ENCODE measurements around the gene PITX1. TPM values are rescaled to one million over a fixed set of nuclear protein-coding genes. Genes with fewer than 3 reads are reported as not detected.

Gene PITX1
- total and polyA plus RNA-seq, 7 donors: 13.6 to 103 (median 42.7) TPM

DNA sequence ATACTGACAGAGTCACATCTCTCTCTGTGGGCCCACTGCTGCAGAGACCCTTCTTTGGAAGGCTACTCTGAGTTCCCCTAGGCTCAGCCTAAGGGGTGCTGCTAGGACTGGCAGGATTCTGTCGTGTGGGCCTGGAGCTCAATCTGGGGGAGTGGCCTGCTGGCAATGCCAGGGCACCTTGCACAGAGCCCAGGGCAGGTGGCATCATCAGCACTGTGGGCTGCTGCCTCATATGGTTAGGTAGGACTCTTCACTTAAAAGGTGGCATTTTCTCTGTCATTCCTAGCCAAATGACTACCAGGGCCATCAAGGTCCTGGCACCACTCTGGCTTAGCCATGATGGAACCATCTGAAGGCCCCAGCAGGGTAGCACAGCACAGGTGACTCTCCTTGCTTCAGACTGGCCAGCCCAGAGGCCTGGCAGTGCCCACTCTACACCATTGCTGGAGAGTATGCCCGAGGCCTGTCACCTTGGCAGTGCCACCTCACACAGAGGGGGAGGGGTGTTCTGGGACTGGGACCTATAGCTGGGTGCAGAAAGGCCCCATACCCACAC is 21.9 kb downstream of the PITX1 start:
- H3K4me1 ChIP-seq: no peaks in the 10 kb centered on the region
- TF ChIP-seq, protein P1, sequence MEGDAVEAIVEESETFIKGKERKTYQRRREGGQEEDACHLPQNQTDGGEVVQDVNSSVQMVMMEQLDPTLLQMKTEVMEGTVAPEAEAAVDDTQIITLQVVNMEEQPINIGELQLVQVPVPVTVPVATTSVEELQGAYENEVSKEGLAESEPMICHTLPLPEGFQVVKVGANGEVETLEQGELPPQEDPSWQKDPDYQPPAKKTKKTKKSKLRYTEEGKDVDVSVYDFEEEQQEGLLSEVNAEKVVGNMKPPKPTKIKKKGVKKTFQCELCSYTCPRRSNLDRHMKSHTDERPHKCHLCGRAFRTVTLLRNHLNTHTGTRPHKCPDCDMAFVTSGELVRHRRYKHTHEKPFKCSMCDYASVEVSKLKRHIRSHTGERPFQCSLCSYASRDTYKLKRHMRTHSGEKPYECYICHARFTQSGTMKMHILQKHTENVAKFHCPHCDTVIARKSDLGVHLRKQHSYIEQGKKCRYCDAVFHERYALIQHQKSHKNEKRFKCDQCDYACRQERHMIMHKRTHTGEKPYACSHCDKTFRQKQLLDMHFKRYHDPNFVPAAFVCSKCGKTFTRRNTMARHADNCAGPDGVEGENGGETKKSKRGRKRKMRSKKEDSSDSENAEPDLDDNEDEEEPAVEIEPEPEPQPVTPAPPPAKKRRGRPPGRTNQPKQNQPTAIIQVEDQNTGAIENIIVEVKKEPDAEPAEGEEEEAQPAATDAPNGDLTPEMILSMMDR (IDR thresholded peaks at IDR 0.05): no peak
- ATAC-seq (no peak), DNase-seq (no peak)
- H3K36me3 ChIP-seq (ENCODE audit: insufficient read depth in 1 of 2, low read depth in 1 of 2): no peaks in the 10 kb centered on the region
- no peaks in the 10 kb centered on the region for H3K9me3 ChIP-seq
- intact Hi-C loops (cut with DNase I): loop anchor here in 1 of 2 donors (10.0 kb wide), 2 partner anchors 183 to 323 kb away; no protein-coding TSS in a partner anchor
- no peak overlapping the region for H3K27ac ChIP-seq
- no peak overlapping the region for H3K4me3 ChIP-seq
- 76 to 93% (median 77%) methylated on average over 2 of the region's 2 CpGs for WGBS, 3 donors
- no peaks in the 10 kb centered on the region for H3K27me3 ChIP-seq (ENCODE audit: insufficient read depth in 3 of 3, low read length in 2 of 3)

DNA sequence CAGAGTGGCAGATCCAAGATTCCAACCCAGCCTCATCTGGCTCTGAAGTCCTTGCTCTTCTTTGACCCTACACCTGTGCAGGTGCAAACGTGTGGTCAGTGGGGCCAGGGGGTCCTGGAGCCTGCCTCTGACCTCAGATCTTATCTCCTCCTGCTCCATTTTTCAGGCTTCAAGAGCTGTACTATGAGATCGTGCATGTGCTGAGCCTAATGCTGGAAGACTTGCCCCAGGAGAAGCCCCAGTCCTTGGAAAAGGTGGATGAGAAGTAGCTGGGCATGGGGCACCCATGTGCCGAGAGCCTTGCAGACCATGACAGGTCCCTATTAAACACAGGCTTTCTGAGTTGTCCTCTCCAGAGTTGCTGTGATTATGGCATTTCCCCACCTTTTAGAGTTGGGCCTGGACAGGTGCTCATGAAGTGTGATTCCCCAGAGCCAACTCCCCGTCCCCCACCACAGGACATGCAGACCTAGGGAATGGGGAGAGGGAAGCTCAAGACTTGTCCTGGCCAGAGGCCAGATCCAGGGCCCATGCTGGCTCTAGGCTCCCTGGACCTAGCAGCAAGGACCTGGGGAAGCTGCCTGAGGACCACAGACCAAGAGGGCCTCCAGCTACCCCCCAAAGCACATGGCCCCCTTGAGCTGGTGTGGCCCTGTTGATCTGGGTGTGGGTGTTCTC is 22.5 kb downstream of the PITX1 start:
- no peak overlapping the region for H3K27ac ChIP-seq
- intact Hi-C loops (cut with DNase I): loop anchor here in 1 of 2 donors (10.0 kb wide), 2 partner anchors 183 to 323 kb away; no protein-coding TSS in a partner anchor
- H3K27me3 ChIP-seq (ENCODE audit: insufficient read depth in 3 of 3, low read length in 2 of 3): no peaks in the 10 kb centered on the region
- ATAC-seq (no peak), DNase-seq (no peak)
- H3K36me3 ChIP-seq (ENCODE audit: insufficient read depth in 1 of 2, low read depth in 1 of 2): no peaks in the 10 kb centered on the region
- H3K4me3 ChIP-seq: no peak overlapping the region
- H3K4me1 ChIP-seq: no peaks in the 10 kb centered on the region
- no peaks in the 10 kb centered on the region for H3K9me3 ChIP-seq
- 85 to 96% (median 96%) methylated on average over 4 of the region's 4 CpGs for WGBS, 3 donors
- TF ChIP-seq, protein P1 (IDR thresholded peaks at IDR 0.05): no peak

DNA sequence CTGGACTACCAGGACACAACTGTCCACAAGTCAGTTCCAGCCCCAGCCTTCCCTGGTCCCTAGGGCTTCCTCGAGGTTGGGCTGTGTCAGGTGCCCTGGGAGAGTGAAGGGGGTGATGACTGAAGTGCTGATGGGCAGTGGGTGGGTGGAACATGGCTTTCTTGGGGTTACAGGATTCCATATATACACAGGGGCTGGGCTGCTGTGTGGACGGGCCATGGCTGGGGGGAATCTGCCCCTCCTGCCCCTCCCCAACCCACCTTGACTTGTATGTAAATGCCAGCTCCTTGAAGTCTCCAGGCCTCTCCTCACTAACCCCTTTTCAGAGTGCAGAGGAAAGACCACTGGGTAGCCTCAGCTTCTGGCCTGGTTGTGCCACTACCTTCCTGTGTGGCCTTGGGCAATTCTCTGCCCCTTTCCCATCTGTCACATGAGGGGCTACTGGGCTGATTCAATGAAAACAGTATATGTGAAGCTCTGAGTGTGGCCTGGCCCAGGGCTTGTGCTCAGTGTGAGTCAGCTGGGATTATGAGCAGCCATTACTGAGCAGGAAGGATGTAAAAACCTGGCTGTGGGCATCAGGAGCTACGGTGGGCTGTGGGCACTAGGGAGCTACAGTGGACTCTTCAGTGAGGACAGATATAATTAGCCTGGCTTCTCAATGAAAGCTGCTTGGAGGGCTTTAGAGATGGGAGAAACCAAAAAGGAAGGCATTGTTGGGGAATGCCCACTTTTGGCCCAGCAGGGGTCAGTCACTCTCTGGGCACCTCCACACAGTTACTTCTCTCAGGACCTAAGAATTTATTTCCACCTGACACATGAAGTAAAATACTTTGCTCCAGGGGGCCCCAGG is 23.3 kb downstream of the PITX1 start:
- no peaks in the 10 kb centered on the region for H3K36me3 ChIP-seq (ENCODE audit: insufficient read depth in 1 of 2, low read depth in 1 of 2)
- H3K27me3 ChIP-seq (ENCODE audit: insufficient read depth in 3 of 3, low read length in 2 of 3): no peaks in the 10 kb centered on the region
- TF ChIP-seq, protein P1 (IDR thresholded peaks at IDR 0.05): peak; percentile 14
- no peak for DNase-seq
- intact Hi-C loops (cut with DNase I): loop anchor here in 1 of 2 donors (10.0 kb wide), 2 partner anchors 184 to 324 kb away; no protein-coding TSS in a partner anchor
- H3K4me1 ChIP-seq: no peaks in the 10 kb centered on the region
- no peak overlapping the region for H3K27ac ChIP-seq
- WGBS, 3 donors: 77 to 90% (median 88%) methylated on average over 3 of the region's 3 CpGs
- H3K4me3 ChIP-seq: no peak overlapping the region
- ATAC-seq: peak in 1 of 4 donors; percentile 34
- no peaks in the 10 kb centered on the region for H3K9me3 ChIP-seq

DNA sequence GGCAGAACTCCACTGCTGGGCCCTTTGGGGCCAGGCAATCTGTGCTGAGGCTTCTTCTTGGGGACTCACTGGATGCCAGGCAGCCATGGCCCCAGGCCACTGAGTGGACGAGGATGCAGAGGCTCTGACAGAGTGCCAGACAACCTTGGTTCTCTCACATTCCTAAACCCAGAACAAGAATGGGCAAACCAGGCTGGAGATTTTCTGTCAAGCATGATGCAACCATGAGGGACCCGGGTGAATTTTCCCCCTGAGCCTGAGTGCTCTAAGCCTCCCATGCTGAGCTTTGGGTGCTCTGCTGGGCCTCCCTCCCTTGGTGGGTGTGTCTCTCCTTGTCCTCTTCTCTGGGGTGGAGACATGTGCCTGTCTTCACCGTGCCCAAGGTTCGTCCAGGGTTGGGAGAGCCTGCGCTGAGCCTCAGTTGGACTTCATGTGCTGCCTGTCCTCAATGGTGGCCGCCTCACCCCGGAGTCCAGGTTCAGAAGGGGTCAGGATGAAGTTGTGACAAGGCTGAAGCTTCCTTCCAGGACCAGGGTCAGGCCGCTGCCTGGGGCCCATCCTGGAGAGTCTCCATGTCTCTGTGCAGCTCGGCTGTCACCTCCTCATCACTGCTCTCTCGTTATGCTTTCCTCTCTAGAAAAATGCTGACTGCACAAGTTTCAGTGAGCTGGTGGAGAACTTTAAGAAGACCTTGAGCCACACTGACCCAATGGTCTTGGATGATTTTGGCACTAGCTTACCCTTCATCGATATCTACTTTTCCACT is 24.1 kb downstream of the PITX1 start:
- H3K27ac ChIP-seq: no peak overlapping the region
- intact Hi-C loops (cut with DNase I): loop anchor here in 1 of 2 donors (10.0 kb wide), 2 partner anchors 185 to 325 kb away; no protein-coding TSS in a partner anchor
- H3K4me3 ChIP-seq: no peak overlapping the region
- TF ChIP-seq, protein P1 (IDR thresholded peaks at IDR 0.05): no peak
- 88 to 92% (median 90%) methylated on average over 11 of the region's 11 CpGs for WGBS, 3 donors
- H3K36me3 ChIP-seq (ENCODE audit: insufficient read depth in 1 of 2, low read depth in 1 of 2): no peaks in the 10 kb centered on the region
- DNase-seq: no peak
- H3K27me3 ChIP-seq (ENCODE audit: insufficient read depth in 3 of 3, low read length in 2 of 3): no peaks in the 10 kb centered on the region
- H3K4me1 ChIP-seq: no peaks in the 10 kb centered on the region
- no peak for ATAC-seq
- H3K9me3 ChIP-seq: no peaks in the 10 kb centered on the region

Measured in psoas muscle (tissue), 8 donors.